K562 (cell line): ENCODE measurements around the gene GRIPAP1. TPM values are rescaled to one million over a fixed set of nuclear protein-coding genes. Genes with fewer than 3 reads are reported as not detected.
A peak's percentile ranks its signal among the peaks of the same experiment; 100 is the strongest.

Source experiments
- ATF6 ChIP-seq: sonication (generic); formaldehyde crosslinking; IDR thresholded peaks from 2 replicates; pipeline ENCODE4 v1.4.0; 2020; ENCODE audit warnings: mild to moderate bottlenecking, missing genetic modification reagents
- CREB3 ChIP-seq: fragments of 450-650 bp; conservative IDR thresholded peaks from 2 replicates; pipeline ENCODE4 v1.6.1; 2016; ENCODE audit warnings: missing genetic modification characterization, low read depth, mild to moderate bottlenecking, missing compliant biosample characterization, moderate library complexity
- ID3 ChIP-seq, 2 experiments: fragments of 250-450 bp in 1 of 2; fragments of 450-650 bp in 1 of 2; sonication (Bioruptor Pico) in 1 of 2; IDR thresholded peaks; 2 replicates each; pipeline versions ENCODE4 v1.6.1 to v1.8.0; 2016 to 2021; ENCODE audit warnings: mild to moderate bottlenecking in 2 of 2, moderate library complexity in 2 of 2, missing compliant biosample characterization in 1 of 2, missing genetic modification characterization in 1 of 2
- POLR2H ChIP-seq: IDR thresholded peaks from 2 replicates; pipeline ENCODE4 v1.6.1; 2016; ENCODE audit warnings: missing genetic modification characterization, low read depth, mild to moderate bottlenecking, control low read depth, missing compliant biosample characterization, moderate library complexity
- PTRF ChIP-seq: fragments of 450-650 bp; IDR thresholded peaks from 2 replicates; pipeline ENCODE4 v1.6.1; 2016; ENCODE audit warnings: mild to moderate bottlenecking, missing genetic modification characterization, missing compliant biosample characterization
- RCOR1 ChIP-seq, 2 experiments: IDR thresholded peaks; 2 replicates each; pipeline ENCODE4 v1.6.1; 2012; ENCODE audit warnings: low read depth in 2 of 2, low read length in 2 of 2, borderline replicate concordance in 1 of 2, improper control_type of control experiment in 1 of 2
- THAP7 ChIP-seq: fragments of 250-450 bp; sonication (Bioruptor Pico); IDR thresholded peaks from 2 replicates; pipeline ENCODE4 v1.5.0; 2021
- ZBTB43 ChIP-seq: sonication (generic); formaldehyde crosslinking; IDR thresholded peaks from 2 replicates; pipeline ENCODE4 v1.8.0; 2023; ENCODE audit warnings: mild to moderate bottlenecking, missing genetic modification reagents
- ZNF518B ChIP-seq: fragments of 250-450 bp; sonication (Bioruptor Pico); IDR thresholded peaks from 2 replicates; pipeline ENCODE4 v1.5.0; 2021; ENCODE audit warnings: mild to moderate bottlenecking, moderate library complexity
- ZNF583 ChIP-seq: fragments of 250-450 bp; sonication (Bioruptor Pico); IDR thresholded peaks from 2 replicates; pipeline ENCODE4 v1.4.0; 2020
- ZNF639 ChIP-seq, 2 experiments: fragments of 200-800 bp in 1 of 2; sonication (Bioruptor generic) in 1 of 2; sonication (generic) in 1 of 2; formaldehyde crosslinking in 1 of 2; IDR thresholded peaks in 1 of 2; conservative IDR thresholded peaks in 1 of 2; 2 replicates each; pipeline versions ENCODE4 v1.5.0 to v1.6.1; 2016 to 2020; ENCODE audit warnings: missing compliant biosample characterization in 1 of 2, missing genetic modification characterization in 1 of 2, missing genetic modification reagents in 1 of 2
- polyA plus RNA-seq, 8 experiments: library from polyadenylated mRNA; depleted of rRNA in 4 of 8; stranded (reverse) in 5 of 8; unstranded in 3 of 8; fragments of >200 nt; fragmentation: Nextera tagmentation in 2 of 8; fragmentation: Illumina TruSeq in 1 of 8; extraction: Ambion mirVana in 2 of 8; extraction: Trizol in 1 of 8; gene quantifications; 2 replicates each; pipeline versions ENCODE4 v1.2.1 to v1.2.3, GENCODE V29; 2011 to 2014; ENCODE audit warnings: inconsistent platforms in 1 of 8, missing spikeins in 1 of 8
- total RNA-seq, 7 experiments: library from RNA; depleted of rRNA in 6 of 7; stranded (reverse); fragments of >200 nt in 6 of 7; fragmentation: Illumina TruSeq in 2 of 7; extraction: Trizol in 2 of 7; gene quantifications; 2 replicates each; pipeline versions ENCODE4 v1.2.1 to v1.2.3, GENCODE V29; 2011 to 2021; ENCODE audit warnings: low replicate concordance in 1 of 7

GRIPAP1 gene
- total and polyA plus RNA-seq, 9 of the 15 experiments (the other 6 are each of a cell fraction or from before 2014, with no cell fraction given) = 4.1 to 41.6 (median 24.0) TPM

- TF ChIP-seq ZNF518B (CRISPR knock-in tag) (no peak), ZNF583 (peak; percentile 84), ID3 (CRISPR knock-in tag; IDR thresholded peaks at IDR 0.05) (no peak), ID3 (tag; IDR thresholded peaks at IDR 0.05) (no peak), POLR2H (tag) (no peak), CREB3 (tag) (peak; percentile 82), ZBTB43 (CRISPR knock-in tag) (no peak), ZNF639 (CRISPR knock-in tag; conservative IDR thresholded peaks at IDR 0.05 in 1 of 2, IDR thresholded peaks at IDR 0.05 in 1 of 2) (peak in 1 of 2 experiments; percentile 85; a peak in 2 of 4 replicates), THAP7 (CRISPR knock-in tag) (no peak), PTRF (tag) (peak; percentile 60; the same call in 1 of the 2 replicates), ATF6 (CRISPR knock-in tag) (no peak), RCOR1 (IDR thresholded peaks at IDR 0.05; ENCODE audit: borderline replicate concordance in 1 of 2, low read depth in 2 of 2, low read length in 2 of 2) (peak; percentile 27 to 76; a peak in 3 of 4 replicates)
Measured at GRCh38 chrX:48940404-48940955, 61.6 kb downstream of the GRIPAP1 start (continued).
